Dendritic cell treated with granulocyte-macrophage colony-stimulating factor and Interleukin-4, amounts not matched to agents 40 ng/mL and 50 ng/mL, for 4 days (primary cell): ENCODE measurements around the gene EFNB2.

Experiments
- H3K27ac Mint-ChIP-seq: one replicate; pipeline ENCODE4 v1.8.0; 2022; ENCODE audit warnings: mild to moderate bottlenecking, mixed read lengths
- H3K27me3 Mint-ChIP-seq: one replicate; pipeline ENCODE4 v1.8.0; 2022; ENCODE audit warnings: mild to moderate bottlenecking, mixed read lengths
- H3K36me3 Mint-ChIP-seq: one replicate; pipeline ENCODE4 v1.8.0; 2022; ENCODE audit warnings: low read depth, mixed read lengths
- H3K4me1 Mint-ChIP-seq: one replicate; pipeline ENCODE4 v1.8.0; 2022; ENCODE audit warnings: low read depth, mixed read lengths
- H3K4me3 Mint-ChIP-seq: one replicate; pipeline ENCODE4 v1.8.0; 2022; ENCODE audit warnings: mild to moderate bottlenecking, moderate library complexity, mixed read lengths
- H3K9me3 Mint-ChIP-seq: one replicate; pipeline ENCODE4 v1.8.0; 2022; ENCODE audit warnings: mixed read lengths
- intact Hi-C: fragments of 100-400 bp; cut with micrococcal nuclease; formaldehyde crosslinking; loops from one replicate; pipeline ENCODE4 v1.15.0; 2022

EFNB2 gene, protein sequence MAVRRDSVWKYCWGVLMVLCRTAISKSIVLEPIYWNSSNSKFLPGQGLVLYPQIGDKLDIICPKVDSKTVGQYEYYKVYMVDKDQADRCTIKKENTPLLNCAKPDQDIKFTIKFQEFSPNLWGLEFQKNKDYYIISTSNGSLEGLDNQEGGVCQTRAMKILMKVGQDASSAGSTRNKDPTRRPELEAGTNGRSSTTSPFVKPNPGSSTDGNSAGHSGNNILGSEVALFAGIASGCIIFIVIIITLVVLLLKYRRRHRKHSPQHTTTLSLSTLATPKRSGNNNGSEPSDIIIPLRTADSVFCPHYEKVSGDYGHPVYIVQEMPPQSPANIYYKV

DNA sequence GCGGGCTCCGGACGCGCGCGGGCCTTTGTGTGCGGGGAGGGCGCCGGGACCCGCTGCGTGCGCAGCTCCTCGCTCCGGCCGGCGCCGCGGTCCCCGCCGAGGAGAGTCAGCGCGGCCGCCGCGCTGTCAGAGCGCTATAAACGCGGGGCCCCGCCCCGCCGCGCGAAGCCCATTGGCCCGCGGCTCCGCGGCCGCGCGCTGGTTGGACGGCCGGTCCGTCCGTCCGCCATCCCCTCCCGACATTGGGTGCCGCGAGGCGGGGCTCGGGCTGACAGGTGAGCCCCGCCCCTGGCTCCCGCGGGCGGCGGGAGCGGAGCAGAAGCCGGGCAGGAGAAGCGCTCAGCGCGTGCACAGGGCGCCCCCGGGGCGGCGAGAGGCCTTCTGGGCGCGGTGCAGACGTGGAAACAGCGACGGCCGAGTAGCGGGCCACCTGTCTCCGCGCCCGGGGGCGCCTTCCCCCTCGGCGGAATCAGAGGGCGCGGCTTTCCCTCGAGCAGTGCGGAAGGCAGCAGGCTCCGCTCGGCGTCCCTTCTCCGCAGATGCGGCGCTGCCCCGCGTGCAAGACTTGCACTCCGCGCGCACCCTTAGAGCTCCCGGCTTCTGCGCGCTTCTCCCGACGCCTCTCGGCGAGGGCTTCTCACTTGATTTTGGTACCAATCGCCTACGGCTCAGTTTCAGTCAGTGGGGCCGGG, at the start of gene EFNB2:
Gene EFNB2 (minus strand): TSS at position 111 of the 692 bp plus-strand sequence. CDS start 698 bp downstream, outside the sequence.
- H3K27me3 Mint-ChIP-seq = peaks cover 41% of the 10 kb centered on the region
- H3K36me3 Mint-ChIP-seq = peaks cover 9% of the 10 kb centered on the region
- intact Hi-C loops = loop anchor here (2.0 to 10.0 kb wide), 3 partner anchors 33 to 1761 kb away; partner anchors contain the start of gene ARGLU1
- H3K27ac Mint-ChIP-seq = peak within 1 kb of the TSS; percentile 2
- peak within 1 kb of the TSS; percentile 93 for H3K4me3 Mint-ChIP-seq
- no peaks in the 10 kb centered on the region for H3K9me3 Mint-ChIP-seq
- peaks cover 21% of the 10 kb centered on the region for H3K4me1 Mint-ChIP-seq

DNA sequence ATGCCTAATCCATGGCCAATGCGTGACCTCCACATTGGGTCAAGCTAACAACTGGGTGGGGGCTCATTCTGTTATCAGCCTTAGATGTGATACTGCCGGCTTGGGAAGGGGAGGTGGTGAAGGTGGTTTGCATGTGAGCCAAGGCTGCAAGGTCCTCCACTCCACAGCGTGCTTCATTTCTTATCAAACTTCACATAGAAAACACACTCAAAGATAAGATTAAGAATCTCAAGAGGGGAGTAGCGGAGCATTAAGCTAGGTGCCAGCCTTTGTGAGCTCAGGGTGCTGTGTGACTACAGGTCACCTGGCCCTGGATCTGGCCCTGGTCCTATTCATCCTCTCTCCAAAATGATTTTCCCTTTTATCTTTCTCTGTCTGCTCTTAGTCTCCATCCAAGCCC, 45.8 kb upstream of the EFNB2 start:
- Mint-ChIP-seq H3K9me3 (peaks cover 23% of the 10 kb centered on the region), H3K36me3 (no peaks in the 10 kb centered on the region), H3K4me3 (no peak overlapping the region), H3K27me3 (peaks cover 5% of the 10 kb centered on the region), H3K4me1 (no peaks in the 10 kb centered on the region), H3K27ac (no peak overlapping the region)
- intact Hi-C loops = no loop called here

DNA sequence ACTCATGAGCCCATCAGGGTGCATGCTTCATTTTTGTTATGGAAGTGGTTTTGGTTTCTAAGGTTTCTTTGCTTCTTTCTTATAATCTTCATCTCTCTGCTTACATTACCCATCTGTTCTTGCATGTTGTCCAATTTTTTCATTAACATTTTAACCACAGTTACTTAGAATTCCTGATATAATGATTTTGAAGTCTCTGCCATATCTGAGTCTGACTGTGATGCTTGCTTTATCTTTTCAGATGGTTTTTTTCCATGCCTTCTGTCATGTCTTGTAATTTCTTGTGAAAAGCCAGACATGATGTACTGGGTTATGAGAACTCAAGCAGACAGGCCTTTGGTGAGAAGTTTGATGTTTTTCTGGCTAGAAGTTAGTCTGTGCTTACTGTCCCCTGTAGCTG, 40.4 kb upstream of the EFNB2 start:
- H3K4me3 Mint-ChIP-seq = no peak overlapping the region
- H3K27ac Mint-ChIP-seq = no peak overlapping the region
- H3K27me3 Mint-ChIP-seq = peaks cover 2% of the 10 kb centered on the region
- no peaks in the 10 kb centered on the region for H3K36me3 Mint-ChIP-seq
- peaks cover 16% of the 10 kb centered on the region for H3K9me3 Mint-ChIP-seq
- no peaks in the 10 kb centered on the region for H3K4me1 Mint-ChIP-seq
- intact Hi-C loops = no loop called here

DNA sequence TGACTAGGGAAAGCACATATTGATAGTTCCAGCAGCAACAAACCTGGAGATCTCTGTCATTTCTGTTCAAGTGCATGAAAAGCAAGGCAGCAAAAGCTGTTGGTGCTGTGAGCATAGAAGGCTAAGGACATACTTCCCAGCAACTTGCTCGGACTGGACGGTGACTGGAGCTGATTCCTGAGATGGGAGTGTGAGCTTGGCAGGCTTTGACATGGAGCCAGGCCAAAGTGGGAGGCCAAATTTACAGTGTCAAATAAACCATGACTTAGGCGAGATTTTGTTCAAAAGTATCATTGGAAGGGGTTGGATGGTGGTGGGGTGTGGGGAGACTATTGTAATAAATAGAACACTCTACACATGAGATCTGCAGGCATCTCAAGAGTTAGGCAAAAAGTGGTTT, 38.4 kb upstream of the EFNB2 start:
- Mint-ChIP-seq H3K4me1 (no peaks in the 10 kb centered on the region), H3K36me3 (no peaks in the 10 kb centered on the region), H3K27ac (no peak overlapping the region), H3K9me3 (peaks cover 24% of the 10 kb centered on the region), H3K27me3 (no peaks in the 10 kb centered on the region), H3K4me3 (no peak overlapping the region)
- intact Hi-C loops = no loop called here

DNA sequence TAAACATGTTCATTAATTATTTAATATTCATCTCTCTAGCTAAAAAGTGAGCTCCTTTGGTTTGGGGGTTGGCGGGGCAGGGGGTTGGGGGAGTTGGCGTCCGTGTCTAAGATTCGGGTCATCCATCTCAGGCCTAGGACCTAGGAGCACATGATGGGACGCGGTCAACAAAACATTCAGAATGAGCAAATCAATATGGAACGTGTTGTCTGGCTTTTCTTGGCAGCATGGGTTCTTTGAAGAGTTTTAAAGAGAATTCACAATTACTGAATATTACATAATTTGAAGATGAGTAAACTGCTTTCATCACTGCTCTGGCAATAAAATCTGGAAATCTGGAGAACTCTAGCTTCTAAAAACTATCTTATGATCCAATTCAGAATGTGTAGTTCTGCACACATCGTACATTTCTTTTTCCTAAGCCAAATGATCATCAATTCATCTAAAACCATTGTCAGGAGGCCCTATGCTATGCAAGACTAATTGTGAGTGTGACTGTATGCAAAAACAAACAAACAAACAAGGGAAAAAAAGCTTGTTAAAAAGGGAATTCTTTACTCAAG, 37.9 kb upstream of the EFNB2 start:
- Mint-ChIP-seq H3K27me3 (no peaks in the 10 kb centered on the region), H3K4me3 (no peak overlapping the region), H3K9me3 (peaks cover 24% of the 10 kb centered on the region), H3K4me1 (no peaks in the 10 kb centered on the region), H3K36me3 (no peaks in the 10 kb centered on the region), H3K27ac (no peak overlapping the region)
- intact Hi-C loops = no loop called here

DNA sequence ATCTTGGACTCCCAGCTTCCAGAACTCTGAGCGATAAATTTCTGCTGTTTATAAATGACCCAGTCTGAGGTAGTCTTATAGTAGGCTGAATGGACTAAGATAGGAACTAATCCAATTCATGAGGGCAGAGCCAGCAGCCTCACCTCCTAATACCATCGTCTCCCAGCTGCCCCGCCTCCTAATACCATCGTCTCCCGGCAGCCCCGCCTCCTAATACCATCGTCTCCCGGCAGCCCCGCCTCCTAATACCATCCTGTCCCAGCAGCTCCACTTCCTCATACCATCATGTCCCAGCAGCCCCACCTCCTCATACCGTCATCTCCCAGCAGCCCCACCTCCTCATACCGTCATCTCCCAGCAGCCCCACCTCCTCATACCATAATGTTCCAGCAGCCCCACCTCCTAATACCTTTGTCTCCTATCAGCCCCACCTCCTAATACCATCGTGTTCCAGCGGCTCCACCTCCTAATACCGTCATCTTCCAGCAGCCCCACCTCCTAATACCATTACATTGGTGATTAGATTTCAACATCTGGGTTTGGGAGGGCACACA, 34.9 kb upstream of the EFNB2 start:
- no peaks in the 10 kb centered on the region for H3K27me3 Mint-ChIP-seq
- H3K4me1 Mint-ChIP-seq = peaks cover 13% of the 10 kb centered on the region
- H3K9me3 Mint-ChIP-seq = peaks cover 24% of the 10 kb centered on the region
- H3K36me3 Mint-ChIP-seq = peaks cover 13% of the 10 kb centered on the region
- peak overlapping the region; percentile 12 for H3K27ac Mint-ChIP-seq
- intact Hi-C loops = no loop called here
- H3K4me3 Mint-ChIP-seq = peak overlapping the region; percentile 44

DNA sequence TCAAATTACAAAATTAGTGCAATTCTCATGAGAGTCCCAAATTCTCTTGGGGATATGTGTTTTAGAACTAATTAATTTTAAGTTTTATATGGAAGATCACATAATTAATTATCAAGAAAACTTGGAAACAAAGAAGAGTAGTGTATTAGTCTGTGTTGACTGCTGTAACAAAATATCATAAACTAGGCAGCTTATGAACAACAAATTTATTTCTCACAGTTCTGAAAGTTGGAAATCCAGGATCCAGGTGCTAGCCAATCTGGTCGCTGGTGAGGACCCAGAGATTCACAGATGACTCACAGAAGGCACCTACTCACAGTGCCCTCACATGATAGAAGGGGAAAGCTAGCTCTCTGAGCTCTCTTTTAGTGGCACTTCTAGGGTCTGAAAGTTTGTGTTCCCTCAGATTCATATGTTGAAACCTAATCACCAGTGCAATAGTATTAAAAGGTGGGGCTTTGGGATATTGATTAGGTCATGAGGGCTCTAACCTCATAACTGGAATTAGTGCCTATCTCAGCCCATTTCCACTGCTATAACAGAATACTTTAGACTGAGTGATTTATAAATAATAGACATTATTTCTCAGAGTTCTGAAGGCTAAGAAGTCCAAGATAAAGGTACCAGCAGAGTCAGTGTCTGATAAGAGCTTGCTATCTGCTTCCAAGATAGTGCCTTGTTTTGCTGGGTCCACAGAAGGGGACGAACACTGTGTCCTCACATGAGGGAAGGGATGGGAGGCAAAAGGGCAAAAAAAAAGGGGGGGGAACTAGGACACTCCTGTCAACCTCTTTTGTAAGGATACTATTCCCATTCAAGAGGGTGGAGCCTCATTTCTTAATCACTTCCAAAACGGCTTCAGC, 34.0 kb upstream of the EFNB2 start:
- intact Hi-C loops = loop anchor here (2.0 kb wide), 1 partner anchor 33 kb away; no protein-coding TSS in a partner anchor
- Mint-ChIP-seq H3K36me3 (peaks cover 13% of the 10 kb centered on the region), H3K27me3 (no peaks in the 10 kb centered on the region)

DNA sequence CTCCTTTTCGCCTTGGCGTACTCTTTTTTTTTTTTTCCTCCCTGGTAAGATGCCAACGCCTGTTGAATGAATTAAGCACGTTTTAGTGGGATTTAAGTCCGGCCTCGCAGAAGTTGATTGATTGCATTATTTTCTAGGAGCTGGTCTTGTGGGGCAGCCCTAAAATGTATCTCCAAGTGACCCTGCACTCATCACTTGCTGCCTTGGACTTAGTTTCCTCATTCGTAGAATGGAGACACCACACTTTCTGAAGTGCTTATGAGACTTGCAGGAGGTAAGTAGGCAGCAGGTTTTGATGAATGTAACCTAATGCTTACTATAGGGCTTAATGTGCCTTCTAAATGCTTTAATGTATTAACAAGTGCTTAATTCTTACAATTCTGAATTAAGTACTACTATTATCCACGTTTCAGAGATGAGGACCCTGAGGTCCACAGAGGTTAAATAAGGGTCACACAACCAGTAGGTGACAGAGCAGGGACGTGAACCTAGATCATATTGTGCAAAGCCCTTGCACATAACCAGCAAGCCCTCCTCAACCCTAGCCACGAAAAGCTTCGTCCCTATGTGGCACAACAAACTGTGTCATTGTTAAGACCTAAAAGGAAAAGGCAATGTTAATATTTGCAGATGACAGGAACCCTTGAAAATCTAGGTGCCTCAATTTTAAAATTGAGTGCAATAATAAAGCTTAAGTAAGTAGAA, 33.0 kb upstream of the EFNB2 start:
- peak overlapping the region; percentile 99 for H3K27ac Mint-ChIP-seq
- H3K27me3 Mint-ChIP-seq = no peaks in the 10 kb centered on the region
- peaks cover 31% of the 10 kb centered on the region for H3K4me1 Mint-ChIP-seq
- intact Hi-C loops = loop anchor here (2.0 kb wide), 1 partner anchor 32 kb away; no protein-coding TSS in a partner anchor
- H3K36me3 Mint-ChIP-seq = peaks cover 13% of the 10 kb centered on the region
- peaks cover 9% of the 10 kb centered on the region for H3K9me3 Mint-ChIP-seq
- peak overlapping the region; percentile 99 for H3K4me3 Mint-ChIP-seq

More for the DNA sequence above, 34.0 kb upstream of the EFNB2 start:
- Mint-ChIP-seq H3K4me1 (peaks cover 22% of the 10 kb centered on the region), H3K27ac (no peak overlapping the region), H3K4me3 (no peak overlapping the region), H3K9me3 (peaks cover 17% of the 10 kb centered on the region)

DNA sequence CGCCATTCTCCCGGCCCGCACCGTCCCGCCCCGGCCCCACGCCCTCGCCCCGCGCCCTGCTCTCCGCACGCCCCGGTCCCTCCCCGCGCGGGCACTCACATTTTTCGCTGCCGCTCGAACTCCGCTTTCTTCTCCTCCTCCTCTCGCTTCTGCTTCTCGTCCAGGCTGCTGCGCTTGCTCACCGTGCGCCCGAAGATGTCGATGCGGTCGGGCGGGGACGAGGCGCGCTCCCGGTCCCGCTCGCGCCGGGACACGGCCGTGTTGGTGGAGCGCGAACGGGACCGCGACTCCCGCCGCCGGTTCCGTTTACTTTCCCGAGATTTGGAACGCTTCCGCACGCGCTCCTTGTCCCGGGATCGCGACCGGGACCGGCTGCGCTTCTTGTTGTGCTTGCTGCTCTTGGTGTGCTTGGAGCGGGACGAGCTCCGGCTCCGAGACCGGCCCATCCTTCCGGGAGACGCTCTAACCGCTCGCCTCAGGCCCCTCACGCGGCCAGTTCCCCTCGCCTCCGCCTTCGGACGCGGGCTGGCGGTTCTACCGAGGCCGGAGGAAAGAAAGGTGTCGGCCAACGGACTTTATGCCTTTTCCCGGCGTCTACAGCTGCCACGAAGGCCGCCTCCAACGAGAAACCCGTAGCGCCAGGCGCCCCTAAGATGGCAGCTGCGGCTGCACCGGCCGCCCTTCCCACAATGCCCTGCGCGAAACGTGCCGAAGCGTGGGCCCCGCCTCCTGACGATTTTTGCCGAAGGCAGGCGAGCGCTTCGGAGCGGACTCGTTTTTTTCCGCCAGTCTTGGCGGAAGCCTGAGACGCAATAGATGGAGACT, 32.2 kb upstream of the EFNB2 start, which contains the start of gene ARGLU1:
Gene ARGLU1 (minus strand): TSS at position 664 of the 825 bp plus-strand sequence. CDS start 218 bp downstream, at position 446.
- peaks cover 9% of the 10 kb centered on the region for H3K9me3 Mint-ChIP-seq
- H3K4me1 Mint-ChIP-seq = peaks cover 36% of the 10 kb centered on the region
- peak within 1 kb of the TSS; percentile 99 for H3K27ac Mint-ChIP-seq
- intact Hi-C loops = loop anchor here (2.0 kb wide), 1 partner anchor 31 kb away; no protein-coding TSS in a partner anchor
- peaks cover 13% of the 10 kb centered on the region for H3K36me3 Mint-ChIP-seq
- peak within 1 kb of the TSS; percentile 99 for H3K4me3 Mint-ChIP-seq
- H3K27me3 Mint-ChIP-seq = no peaks in the 10 kb centered on the region

DNA sequence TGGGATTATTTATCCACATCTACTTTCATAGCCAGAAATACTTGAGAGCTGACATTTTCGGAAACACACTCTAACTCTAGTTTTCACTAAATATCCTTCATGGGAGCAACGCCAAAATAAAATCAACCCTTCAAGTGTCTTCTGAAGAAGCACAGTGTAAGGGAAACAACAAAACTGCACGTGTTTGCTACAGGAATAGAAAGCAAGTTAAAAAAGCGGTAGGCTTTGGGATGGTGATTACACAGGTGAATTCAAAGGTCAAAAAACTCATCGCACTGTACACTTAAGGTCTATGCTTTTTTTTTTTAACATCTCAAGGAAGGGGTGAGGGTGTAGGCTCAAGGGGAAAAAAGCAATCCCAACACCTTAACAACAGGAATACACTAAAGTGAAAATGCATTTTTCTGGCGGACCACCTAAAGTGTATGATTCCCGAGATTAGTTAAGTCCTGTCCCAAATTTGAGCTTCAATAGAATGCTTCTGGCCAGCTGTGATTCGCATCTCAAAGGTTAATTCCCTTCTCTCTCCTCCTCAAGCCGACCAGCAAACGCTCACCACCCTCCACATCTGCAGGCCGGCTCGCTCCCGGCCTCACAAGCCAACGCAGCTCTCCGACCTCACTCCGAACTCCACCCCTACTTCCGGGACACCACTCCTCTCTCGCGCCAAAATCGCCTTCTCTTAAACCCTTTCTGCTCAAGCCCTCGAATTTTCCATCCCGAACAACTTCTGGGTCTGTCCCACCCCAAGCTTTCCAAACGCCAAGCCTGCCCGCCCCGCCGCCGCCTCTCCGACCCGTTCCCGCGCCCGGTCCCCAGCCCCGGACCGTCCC, 31.4 kb upstream of the EFNB2 start:
- Mint-ChIP-seq H3K36me3 (peaks cover 13% of the 10 kb centered on the region), H3K4me1 (peaks cover 43% of the 10 kb centered on the region), H3K27me3 (no peaks in the 10 kb centered on the region), H3K27ac (peak overlapping the region; percentile 99), H3K4me3 (peak overlapping the region; percentile 99), H3K9me3 (peaks cover 9% of the 10 kb centered on the region)
- intact Hi-C loops = no loop called here

DNA sequence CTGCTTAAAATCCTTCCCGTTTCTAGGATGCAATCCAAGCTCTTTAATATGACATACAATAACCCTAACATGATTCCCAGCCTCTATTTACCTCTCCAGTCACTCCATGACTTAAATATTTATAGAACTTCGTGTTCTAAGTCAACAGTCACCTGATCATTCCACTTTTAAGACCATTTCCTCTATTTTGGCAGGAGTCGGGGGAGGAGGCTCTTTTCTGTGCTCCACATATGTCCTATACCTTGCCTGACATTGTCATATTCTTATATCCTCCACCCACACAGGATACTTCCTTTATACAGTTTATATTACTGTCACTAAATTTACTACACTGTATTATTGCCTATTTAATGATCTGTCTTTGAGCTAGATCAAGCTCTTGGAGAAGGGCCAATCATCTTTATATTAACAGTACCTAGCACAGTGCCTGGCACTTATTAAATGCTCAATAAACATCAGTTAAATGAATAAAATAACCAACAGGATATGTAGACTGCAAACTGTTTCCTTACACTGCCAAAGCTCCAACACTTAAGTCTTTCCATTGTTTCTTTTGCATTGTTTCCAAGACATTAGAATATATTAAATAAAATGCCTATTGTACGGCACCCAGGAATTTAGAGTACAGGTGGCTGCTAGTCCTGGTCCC, 29.8 kb upstream of the EFNB2 start:
- intact Hi-C loops = no loop called here
- H3K9me3 Mint-ChIP-seq = peaks cover 1% of the 10 kb centered on the region
- H3K27me3 Mint-ChIP-seq = no peaks in the 10 kb centered on the region
- H3K36me3 Mint-ChIP-seq = peaks cover 13% of the 10 kb centered on the region
- H3K4me3 Mint-ChIP-seq = peak overlapping the region; percentile 17
- peak overlapping the region; percentile 57 for H3K27ac Mint-ChIP-seq
- H3K4me1 Mint-ChIP-seq = peaks cover 56% of the 10 kb centered on the region
